IMR-90 (cell line): ENCODE data around the gene XYLT2.

ENCODE experiments used
- BHLHE40 ChIP-seq: fragments of 150-350 bp; IDR thresholded peaks from 2 replicates; pipeline ENCODE4 v1.6.1; 2016; ENCODE audit warnings: mild to moderate bottlenecking, low read depth, low read length
- CEBPB ChIP-seq: IDR thresholded peaks from 2 replicates; pipeline ENCODE4 v1.6.1; 2012; ENCODE audit warnings: low read depth, low read length, improper control_type of control experiment
- CTCF ChIP-seq: conservative IDR thresholded peaks from 2 replicates; pipeline ENCODE4 v1.5.1; 2012; ENCODE audit warnings: mild to moderate bottlenecking, low read depth, low read length, improper control_type of control experiment
- ELK1 ChIP-seq: fragments of 150-350 bp; IDR thresholded peaks from 2 replicates; pipeline ENCODE4 v1.6.1; 2016; ENCODE audit warnings: low read depth, mild to moderate bottlenecking, low read length, moderate library complexity, borderline replicate concordance
- MAFK ChIP-seq: IDR thresholded peaks from 2 replicates; pipeline ENCODE4 v1.6.1; 2012; ENCODE audit warnings: low read depth, low read length, improper control_type of control experiment
- NFE2L2 ChIP-seq: fragments of 150-350 bp; IDR thresholded peaks from 2 replicates; pipeline ENCODE4 v1.6.1; 2016; ENCODE audit warnings: low read depth, mild to moderate bottlenecking, low read length
- POLR2A ChIP-seq: IDR thresholded peaks from 2 replicates; pipeline ENCODE4 v1.6.1; 2012; ENCODE audit warnings: mild to moderate bottlenecking, low read depth, low read length
- RAD21 ChIP-seq: IDR thresholded peaks from 2 replicates; pipeline ENCODE4 v1.6.1; 2012; ENCODE audit warnings: low read length, improper control_type of control experiment
- RFX5 ChIP-seq: IDR thresholded peaks from 2 replicates; pipeline ENCODE4 v1.8.0; 2012; ENCODE audit warnings: low read depth, mild to moderate bottlenecking, low read length, moderate library complexity
- SMC3 ChIP-seq: fragments of 150-350 bp; IDR thresholded peaks from 2 replicates; pipeline ENCODE4 v1.6.1; 2016; ENCODE audit warnings: low read depth, mild to moderate bottlenecking, antibody characterized with exemption, low read length, moderate library complexity
- TF ChIP-seq, protein P1 (sequence below): fragments of 150-350 bp; IDR thresholded peaks from 2 replicates; pipeline ENCODE4 v1.6.1; 2017; ENCODE audit warnings: mild to moderate bottlenecking, antibody characterized with exemption, low read length, low read depth

- TF ChIP-seq CTCF (no peak), POLR2A (no peak), ELK1 (no peak), RAD21 (no peak), SMC3 (no peak), RFX5 (no peak), CEBPB (no peak), MAFK (no peak), NFE2L2 (no peak), BHLHE40 (no peak)
- TF ChIP-seq, protein P1, sequence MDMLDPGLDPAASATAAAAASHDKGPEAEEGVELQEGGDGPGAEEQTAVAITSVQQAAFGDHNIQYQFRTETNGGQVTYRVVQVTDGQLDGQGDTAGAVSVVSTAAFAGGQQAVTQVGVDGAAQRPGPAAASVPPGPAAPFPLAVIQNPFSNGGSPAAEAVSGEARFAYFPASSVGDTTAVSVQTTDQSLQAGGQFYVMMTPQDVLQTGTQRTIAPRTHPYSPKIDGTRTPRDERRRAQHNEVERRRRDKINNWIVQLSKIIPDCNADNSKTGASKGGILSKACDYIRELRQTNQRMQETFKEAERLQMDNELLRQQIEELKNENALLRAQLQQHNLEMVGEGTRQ = no peak
Observed at GRCh38 chr17:50389534-50389933, 43.6 kb downstream of the XYLT2 start.
